ENCODE data around the gene DNAH3.
"Not testable (repeated sequence)": the region's sequence is repeated elsewhere in the genome, so short reads cannot be mapped to it uniquely, and the experiment has no call there.

DNAH3 gene

DNA sequence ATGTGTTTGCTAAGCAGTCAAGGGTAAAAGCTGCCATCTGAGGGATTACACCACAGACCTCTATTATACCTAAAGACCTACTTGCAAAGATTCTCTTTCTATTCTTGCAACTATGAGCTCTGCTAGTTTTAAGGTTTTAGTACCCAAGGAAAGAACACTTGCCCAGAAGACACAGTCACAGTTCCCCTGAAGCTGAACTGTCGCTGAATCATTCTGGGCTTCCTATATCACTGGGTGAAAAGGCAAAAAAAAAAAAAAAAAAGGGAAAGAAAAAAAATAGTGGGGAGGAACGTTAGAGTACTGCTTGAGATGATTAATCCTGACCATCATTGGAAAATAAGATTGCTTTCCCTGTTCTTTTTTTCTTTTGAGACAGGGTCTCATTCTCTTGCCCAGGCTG lies 212.2 kb downstream of the DNAH3 start:
- DNase-seq, result no peak

DNA sequence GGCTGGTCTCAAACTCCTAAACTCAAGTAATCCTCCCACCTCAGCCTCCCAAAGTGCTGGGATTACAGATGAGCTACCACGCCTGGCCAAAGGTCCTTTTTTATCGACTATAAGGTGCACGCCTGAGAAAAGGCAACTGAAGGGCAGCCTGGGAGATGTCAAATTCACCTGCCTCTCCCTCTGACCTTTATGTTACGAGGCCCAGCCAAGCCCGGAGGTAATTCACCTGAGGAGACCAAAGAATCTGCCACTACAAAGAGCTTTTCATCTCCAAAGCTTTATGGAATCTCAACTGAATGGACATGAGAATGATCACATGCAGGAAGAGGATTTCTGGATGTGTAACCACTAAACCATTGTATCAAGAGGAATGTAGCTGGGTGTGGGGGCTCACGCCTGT lies 212.9 kb downstream of the DNAH3 start:
- DNase-seq, result no peak

DNA sequence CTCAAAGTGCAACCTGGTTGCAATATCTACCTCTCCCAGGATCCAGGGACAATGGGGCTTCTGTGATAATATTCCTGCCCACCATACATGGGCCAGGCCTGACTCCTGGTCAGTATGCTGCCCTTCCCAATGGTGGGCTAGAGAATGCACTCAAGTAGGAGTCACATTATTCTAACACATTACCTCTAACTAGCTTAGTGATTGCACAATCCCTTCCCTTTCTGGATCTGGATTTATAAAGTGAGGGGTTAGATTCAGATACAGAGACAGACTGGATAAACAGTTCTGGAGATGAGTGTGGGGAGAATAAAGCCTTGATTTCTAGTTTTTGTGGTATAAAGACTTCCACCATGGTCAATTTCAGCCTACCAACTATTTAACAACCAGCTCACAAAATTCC lies 217.1 kb downstream of the DNAH3 start:
- no peak for DNase-seq

- DNase-seq, result no peak
These were observed 219.5 kb downstream of the DNAH3 start for GRCh38 chr16:20931066-20931600.

DNA sequence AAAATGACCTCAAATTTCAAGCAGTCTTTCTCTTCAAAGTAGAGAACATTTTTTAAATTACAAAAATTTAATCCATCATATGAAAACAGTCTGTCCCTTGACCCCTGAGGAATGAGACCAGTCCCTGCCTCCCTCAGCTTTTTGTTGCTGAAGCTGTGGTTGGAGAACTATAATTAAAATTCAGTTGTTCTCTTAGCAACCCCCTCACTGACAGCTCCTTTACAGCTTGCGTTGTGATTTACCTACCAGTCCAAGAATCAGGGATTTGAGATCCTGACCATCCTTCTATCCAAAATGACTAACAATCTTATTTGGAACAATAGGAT lies 220.3 kb downstream of the DNAH3 start:
- DNase-seq, result no peak

GRCh38 chr16:20929676-20930364 lies 220.8 kb downstream of the DNAH3 start:
- DNase-seq, result not testable (repeated sequence)

DNA sequence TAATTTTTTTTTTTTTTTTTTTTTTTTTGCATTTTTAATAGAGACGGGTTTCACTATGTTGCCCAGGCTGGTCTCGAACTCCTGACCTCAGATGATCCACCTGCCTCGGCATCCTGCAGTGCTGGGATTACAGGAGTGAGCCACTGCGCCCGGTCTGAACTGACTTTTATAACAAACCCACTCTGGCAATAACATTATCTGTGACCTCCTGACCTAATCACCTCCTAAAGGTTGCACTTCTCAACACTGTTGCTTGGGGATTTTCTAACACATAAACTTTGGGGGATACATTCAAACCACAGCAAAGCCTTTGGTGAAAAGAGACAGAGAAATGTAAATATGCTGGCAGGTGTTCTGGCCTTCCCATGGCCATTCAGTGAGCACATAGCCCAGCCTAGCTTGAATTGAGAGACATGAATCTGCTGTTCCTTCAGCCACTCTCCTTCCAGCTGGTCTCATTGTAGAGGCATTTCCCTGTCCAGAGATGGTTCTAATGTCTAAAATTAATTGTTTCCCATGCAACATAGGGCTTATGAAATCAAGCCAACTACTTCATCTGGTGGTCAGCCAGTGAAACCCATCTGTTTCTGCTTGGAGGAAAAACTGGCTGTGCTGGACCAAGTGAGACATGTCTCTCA lies 221.8 kb downstream of the DNAH3 start:
- no peak for DNase-seq

- DNase-seq, result no peak
These were observed 224.9 kb downstream of the DNAH3 start for GRCh38 chr16:20925751-20926150.

GRCh38 chr16:20923876-20924275 lies 226.8 kb downstream of the DNAH3 start:
- DNase-seq, result no peak

- no peak for DNase-seq
These were observed 229.8 kb downstream of the DNAH3 start for GRCh38 chr16:20920799-20921198.

DNA sequence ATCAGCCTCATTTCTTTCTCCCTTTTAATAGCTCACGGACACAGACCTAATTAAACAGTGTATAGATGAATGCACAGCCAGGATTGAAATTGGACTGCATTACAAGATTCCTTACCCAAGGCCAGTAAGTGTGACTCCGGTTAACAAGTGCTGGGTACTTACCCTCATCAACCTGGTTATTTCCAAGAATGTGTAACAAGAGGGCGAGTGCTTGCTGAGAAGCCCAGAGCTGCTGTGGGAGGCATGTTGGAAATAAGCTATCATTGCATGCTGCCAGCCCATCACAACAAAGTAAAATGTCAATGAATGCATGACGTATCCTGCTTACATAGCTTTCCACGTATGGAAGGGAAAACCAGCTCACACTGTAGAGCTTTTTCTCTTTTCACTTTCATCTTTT lies 230.6 kb downstream of the DNAH3 start:
- DNase-seq, result no peak

- DNase-seq, result no peak
These were observed 232.0 kb downstream of the DNAH3 start for GRCh38 chr16:20918486-20919239.

DNA sequence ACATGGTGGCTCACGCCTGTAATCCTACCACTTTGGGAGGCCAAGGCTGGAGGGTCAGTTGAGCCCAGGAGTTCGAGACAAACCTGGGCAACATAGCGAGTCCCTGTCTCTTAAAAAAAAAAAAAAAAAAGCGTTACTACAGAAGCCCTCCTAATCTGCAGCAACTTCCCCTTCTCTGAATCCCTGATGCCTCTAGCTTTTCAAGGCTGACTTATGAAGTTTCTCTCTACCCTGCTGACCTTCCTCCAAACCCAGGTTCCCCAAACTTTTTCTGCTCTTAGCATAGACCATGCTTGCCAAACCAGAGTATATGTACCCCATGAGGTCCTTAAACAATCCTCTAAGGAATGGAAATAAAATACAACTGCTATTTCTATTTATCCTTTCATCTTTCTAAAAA lies 233.7 kb downstream of the DNAH3 start:
- no peak for DNase-seq

DNA sequence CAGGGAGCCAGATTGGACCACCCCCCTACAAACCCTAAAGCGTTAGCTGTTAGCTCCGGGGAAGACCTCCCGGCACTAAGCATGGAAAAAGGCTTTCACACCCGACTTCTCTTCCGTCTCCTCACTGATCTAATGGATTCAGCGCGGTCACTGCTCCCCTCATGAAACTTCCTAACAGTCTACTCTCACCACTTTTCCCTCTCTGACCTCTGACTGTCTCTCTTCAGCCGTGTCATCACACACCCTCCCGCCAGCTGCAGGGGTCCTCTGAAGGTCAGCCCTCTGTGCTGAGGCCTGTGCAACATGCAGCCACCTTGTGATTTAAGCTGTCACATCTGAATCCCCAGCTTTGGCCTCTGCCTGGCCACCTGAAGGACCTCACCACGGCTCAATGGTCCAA lies 234.4 kb downstream of the DNAH3 start:
- no peak for DNase-seq

GRCh38 chr16:20911361-20911760 lies 239.3 kb downstream of the DNAH3 start:
- DNase-seq, result no peak

- DNase-seq, result no peak
These were observed 239.8 kb downstream of the DNAH3 start for GRCh38 chr16:20910781-20911321.

GRCh38 chr16:20906341-20907255 lies 244.0 kb downstream of the DNAH3 start:
- no peak for DNase-seq

- no peak for DNase-seq
These were observed 245.1 kb downstream of the DNAH3 start for GRCh38 chr16:20905576-20905975.

DNA sequence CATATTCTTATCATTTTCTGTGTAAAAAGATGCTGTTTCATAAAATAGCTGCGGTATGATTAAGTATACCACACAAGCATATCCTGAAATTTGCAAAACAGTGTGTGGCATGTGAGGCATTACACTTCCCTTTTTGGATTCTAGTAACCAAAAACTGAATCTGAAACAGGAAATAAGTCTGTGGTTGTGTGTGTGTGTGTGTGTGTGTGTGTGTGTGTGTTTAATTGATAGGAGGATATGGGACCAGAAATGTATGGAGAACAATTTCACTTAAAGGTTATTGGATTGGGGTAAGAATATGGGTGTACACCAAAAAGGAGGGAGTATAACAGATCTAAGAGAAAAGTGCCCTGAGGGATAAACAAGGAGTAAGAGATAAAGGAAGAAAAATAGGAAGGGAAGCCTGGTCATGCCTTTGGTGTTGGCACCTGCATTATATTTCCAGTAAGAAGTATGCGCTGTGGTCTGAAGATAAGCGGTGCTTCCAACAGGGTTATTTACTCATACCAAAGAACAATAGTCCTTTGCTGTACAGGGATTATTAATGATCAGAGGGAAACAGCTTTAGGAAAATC lies 246.1 kb downstream of the DNAH3 start:
- DNase-seq, result no peak

DNA sequence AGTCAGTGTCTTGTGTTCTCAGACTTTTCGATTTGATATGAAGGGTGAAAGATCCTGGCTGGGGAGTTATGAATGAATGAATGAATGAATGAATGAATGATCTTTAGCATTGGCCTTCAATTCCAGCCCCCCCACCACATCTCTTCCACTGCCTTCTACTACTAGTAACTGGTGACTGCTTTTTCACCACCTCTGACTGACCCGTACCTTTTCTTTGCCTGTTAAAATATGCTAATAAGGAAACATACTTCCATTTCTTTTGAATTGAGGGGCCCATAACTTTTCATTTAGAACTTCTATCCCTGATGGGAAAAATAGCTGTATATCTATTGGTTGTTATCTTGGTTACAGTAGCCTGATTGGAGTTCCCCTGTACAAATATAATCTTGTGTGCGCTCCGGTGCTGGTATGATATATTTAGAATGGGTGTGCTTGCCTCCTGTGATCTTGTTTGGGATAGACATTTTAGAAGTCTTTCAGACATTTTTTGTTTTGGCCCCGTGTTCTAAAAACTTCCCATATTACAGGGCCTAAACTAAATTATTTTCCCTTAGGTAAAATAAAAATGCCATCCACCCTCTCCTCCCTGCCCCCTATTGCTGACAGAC lies 246.6 kb downstream of the DNAH3 start:
- no peak for DNase-seq

DNA sequence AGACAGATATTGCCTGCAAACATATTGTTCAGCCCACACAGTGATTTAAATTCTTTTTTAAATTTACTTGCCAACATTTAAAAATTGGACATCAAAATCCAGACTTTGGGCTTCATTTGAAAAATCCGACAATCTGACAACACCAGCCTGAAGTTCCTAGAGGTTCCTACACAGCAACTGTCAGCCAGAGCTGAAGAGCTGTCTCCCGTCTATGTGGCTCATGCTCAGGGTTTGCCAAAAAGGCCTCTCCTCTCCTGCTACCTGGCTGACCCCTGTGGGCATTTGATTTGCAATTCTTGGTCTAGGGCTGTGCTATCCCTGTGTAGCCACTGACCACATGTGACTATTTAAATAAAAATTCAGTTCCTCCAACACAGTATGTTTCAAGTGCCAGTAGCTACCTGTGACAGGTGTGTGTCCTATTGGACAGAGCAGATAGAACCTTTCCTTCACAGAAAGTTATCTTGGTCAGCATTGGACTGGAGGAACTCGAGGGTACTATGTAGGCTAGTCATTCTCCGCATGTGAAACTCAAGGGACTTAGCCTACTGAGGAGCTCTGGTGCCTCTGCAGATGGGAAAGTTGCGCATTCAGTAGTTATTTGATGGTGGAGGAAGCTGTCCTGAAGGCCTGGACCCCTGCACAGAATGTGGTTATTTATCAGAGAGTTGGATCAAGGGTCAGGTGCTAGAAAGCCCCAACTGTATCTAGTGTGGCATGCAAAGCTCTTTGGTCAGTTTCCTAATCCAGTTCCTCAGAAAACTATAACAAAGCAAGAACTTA lies 247.3 kb downstream of the DNAH3 start:
- DNase-seq, result no peak
